ENCODE measurements around the gene PCSK5.

Gene PCSK5

GRCh38 chr9:76404401-76404800 is 513.9 kb downstream of the PCSK5 start:
- DNase-seq (ENCODE audit: insufficient read length, low spot score) (no peak), FAIRE-seq (no peak)

GRCh38 chr9:76405340-76405739 is 514.9 kb downstream of the PCSK5 start:
- no peak for FAIRE-seq
- no peak for DNase-seq (ENCODE audit: insufficient read length, low spot score)

GRCh38 chr9:76405868-76406267 is 515.4 kb downstream of the PCSK5 start:
- no peak for FAIRE-seq
- no peak for DNase-seq (ENCODE audit: insufficient read length, low spot score)
